GM12892 (cell line): ENCODE measurements around the gene RUBCN.

Experiments used
- POLR2A ChIP-seq: IDR thresholded peaks from 2 replicates; pipeline ENCODE4 v1.6.1; 2011; ENCODE audit warnings: low read depth, low read length, control low read depth
- TAF1 ChIP-seq: IDR thresholded peaks from 2 replicates; pipeline ENCODE4 v1.6.1; 2011; ENCODE audit warnings: low read depth, mild to moderate bottlenecking, control low read depth, low read length, borderline replicate concordance

GRCh38 chr3:197750858-197751737 lies 14.4 kb upstream of the RUBCN start:
- no peak for TF ChIP-seq POLR2A
- no peak for TF ChIP-seq TAF1
